NCI-H510A treated with DMSO at 0.1 percent for 48 hours (cell line): ENCODE results near the gene NLRC5.

Source experiments
- DNase-seq: peaks from one replicate; lab custom pipeline; 2025; lab: John Stamatoyannopoulos, UW

NLRC5 gene

GRCh38 chr16:57025941-57026777, 36.8 kb downstream of the NLRC5 start:
- no peak for DNase-seq

DNA sequence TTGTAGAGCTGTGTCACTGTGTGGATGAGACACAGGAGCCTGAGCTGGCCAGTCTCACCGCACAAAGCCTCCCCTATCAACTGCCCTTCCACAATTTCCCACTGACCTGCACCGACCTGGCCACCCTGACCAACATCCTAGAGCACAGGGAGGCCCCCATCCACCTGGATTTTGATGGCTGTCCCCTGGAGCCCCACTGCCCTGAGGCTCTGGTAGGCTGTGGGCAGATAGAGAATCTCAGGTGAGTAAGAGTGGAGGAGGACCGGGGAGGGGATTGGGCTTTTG, 37.4 kb downstream of the NLRC5 start:
- no peak for DNase-seq

GRCh38 chr16:57027067-57027466, 37.7 kb downstream of the NLRC5 start:
- DNase-seq = no peak

DNA sequence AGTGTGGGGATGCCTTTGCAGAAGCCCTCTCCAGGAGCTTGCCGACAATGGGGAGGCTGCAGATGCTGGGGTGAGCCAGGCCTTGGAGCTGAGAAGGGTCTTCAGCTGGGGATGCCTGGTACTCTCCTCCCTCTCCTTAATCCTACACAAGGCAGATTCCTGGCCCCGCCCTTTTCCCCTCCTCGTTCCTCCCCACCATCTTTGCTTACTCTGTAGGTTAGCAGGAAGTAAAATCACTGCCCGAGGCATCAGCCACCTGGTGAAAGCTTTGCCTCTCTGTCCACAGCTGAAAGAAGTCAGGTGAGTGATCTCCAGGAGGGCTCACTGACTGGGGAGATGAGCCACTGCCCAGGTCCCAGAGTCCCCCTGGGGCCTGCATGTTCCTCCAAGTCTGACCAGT, 38.7 kb downstream of the NLRC5 start:
- DNase-seq = no peak

DNA sequence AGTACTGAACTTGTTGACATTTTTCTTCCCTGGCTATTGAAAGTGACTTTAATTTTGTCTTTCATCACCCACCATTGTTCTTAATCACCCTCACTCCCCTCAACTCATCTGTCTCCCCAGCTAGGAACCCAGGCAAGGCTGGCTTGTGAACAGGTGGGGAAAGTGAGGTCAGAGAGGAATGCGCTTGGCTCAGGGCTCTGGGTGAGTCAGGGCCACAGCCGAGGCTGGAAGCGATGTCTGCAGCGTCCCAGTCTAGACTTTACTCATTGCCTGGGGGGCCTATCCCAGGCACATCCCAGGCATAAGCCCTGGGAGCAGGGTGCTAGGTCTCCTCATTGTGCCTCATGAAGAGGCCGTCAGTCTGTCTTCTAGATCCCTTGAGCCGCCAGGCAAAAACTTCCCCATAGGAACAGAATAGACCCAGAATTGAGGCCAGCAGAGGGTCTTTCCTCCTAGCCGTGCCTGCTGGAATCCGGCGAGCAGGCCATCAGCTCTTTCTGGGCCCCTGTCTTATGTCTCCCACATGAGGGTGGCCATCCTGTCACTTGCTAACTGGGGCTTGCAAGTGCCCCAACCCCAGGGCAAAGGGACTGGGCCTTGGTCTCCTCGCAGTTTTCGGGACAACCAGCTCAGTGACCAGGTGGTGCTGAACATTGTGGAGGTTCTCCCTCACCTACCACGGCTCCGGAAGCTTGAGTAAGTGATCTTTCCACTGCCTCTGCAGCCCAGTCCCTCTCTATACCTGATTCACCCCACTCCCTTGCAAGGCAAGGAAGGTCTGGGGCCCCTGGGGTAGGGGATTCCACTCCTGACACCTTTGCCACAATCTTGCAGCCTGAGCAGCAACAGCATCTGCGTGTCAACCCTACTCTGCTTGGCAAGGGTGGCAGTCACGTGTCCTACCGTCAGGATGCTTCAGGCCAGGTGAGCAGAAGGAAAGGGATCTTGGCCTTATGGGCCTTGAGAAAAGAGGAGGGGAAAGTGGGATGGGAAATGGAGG, 40.1 kb downstream of the NLRC5 start:
- no peak for DNase-seq

- DNase-seq = no peak
These were observed 41.1 kb downstream of the NLRC5 start for GRCh38 chr16:57030346-57030902.

GRCh38 chr16:57031156-57031555, 41.8 kb downstream of the NLRC5 start:
- DNase-seq = no peak

DNA sequence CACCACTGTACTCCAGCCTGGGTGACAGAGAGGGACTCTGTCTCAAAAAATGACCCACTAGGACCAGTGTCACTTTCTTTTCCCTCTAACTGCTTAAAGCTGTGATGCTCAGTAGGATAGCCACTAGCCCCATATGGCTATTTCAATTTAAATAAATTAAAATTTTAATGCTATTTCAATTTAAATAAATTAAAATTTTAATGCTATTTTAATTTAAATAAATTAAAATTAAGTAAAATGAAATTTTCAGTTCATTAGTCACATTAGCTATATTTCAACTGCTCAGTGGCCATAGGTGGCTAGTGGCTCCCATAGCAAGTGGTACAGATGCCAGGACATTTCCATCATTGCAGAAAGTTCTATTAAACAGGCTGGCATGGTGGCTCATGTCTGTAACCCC, 43.0 kb downstream of the NLRC5 start:
- no peak for DNase-seq

DNA sequence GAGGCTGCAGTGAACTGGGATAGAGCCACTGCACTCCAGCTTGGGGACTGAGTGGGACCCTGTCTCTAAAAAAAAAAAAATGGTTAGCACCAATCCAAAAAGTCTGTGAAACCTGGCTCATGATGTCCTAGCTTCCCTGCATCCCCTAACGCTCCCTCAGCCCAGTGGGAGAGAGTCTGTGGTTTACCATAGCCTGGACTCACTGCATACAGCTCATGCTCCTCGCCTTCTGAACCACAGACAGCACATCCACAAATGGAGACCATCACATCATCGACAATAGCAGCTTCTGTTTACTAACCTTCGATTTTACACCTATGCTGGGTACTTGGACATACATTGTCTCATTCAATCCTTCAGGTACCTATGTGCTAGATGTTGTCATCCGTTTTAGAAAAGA, 43.6 kb downstream of the NLRC5 start:
- DNase-seq = no peak

- no peak for DNase-seq
These were observed 47.0 kb downstream of the NLRC5 start for GRCh38 chr16:57036315-57036714.

DNA sequence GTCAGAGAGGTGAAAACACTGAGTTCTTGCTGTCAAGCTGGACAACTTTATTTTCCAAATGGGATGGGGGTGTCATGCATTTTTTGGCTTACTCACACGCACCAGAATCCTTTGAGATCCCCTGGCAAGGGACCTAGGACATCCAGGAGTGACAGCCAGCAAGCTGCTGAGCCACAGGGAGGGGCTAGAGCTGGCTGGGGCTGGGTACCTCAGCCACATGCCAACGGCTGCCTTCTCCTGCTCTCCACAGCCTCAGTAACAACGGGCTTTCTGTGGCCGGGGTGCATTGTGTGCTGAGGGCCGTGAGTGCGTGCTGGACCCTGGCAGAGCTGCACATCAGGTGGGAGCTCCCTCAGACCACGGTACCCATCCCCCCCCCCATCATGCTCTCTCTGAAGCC, 47.6 kb downstream of the NLRC5 start:
- no peak for DNase-seq

DNA sequence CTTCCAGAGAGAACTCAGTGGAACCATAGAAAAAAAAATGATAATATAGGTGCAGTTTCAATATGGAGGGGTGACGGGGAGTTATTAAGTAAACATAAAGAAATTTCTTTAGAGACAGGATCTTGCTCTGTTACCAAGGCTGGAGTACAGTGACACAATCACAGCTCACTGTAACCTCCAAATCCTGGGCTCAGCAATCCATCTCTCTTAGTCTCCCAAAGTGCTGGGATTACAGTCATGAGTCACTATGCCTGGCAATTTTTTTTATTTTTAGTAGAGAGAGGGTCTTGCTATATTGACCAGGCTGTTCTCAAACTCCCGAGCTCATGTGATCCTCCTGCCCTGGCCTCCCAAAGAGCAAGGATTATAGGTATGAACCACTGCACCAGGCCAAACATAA, 48.8 kb downstream of the NLRC5 start:
- no peak for DNase-seq

DNA sequence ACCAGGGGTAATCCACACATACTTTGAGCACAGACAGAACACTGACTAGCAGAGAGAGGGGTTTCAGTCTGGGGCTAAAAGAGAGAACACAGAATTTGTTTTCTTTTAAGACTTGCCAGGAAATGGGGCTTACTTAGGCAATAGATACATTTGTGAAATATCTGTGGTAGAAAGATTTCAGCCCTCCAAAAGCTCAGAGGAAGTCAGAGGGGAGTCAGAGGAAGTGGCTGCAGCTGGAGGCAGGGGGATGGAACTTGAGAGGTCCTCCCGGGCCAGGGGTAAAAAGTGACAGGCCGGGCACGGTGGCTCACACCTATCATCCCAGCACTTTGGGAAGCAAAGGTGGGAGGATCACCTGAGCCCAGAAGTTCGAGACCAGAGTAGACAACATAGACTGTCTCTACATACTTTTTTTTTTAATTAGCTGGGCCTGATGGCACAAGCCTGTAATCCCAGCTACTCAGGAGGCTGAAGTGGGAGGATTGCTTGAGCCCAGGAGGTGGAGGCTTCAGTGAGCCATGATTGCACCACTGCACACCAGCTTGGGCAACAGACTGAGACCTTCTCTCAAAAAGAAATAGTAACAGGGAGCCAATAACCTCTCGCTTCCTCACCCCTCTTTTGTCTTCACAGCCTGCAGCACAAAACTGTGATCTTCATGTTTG, 49.9 kb downstream of the NLRC5 start:
- no peak for DNase-seq

DNA sequence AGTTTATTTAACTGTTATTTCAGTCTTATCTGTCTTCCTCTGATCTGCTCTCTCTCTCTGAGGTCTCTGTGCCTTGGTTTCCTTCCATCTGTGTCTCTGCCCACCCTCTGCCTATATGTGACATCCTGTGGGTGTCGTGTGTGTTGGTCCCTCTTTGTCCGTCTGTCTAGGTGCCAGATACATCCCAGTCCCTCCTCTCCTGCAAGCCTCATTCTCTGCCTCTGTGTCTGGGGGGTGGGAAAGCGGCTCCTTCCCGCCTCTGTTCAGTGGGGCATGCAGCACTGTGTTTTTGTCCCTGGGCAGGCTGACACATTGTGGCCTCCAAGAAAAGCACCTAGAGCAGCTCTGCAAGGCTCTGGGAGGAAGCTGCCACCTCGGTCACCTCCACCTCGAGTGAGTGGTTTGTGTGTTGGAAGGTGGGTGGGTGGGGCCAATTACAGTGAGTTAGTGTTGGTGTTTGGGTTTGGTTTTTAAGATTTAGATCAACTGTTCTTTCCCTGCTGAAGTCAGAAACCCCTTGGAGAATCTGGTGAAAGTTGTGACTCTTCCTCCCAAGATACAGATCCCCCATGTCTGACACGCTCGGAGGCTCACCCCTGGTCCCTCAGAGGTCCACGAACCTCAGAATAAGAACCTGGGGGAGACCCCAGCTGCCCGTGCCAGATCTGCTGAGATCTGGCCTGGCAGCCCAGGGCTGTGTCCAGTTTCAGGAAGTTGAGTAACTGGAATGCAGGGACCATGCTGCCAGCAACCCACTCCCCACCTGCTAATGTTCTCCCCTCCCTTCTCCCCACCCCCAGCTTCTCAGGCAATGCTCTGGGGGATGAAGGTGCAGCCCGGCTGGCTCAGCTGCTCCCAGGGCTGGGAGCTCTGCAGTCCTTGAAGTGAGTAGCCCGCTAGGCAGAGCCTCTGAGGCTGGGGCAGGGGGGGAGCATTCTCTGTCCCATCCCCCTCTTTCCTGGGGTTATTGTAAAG, 52.1 kb downstream of the NLRC5 start:
- no peak for DNase-seq

DNA sequence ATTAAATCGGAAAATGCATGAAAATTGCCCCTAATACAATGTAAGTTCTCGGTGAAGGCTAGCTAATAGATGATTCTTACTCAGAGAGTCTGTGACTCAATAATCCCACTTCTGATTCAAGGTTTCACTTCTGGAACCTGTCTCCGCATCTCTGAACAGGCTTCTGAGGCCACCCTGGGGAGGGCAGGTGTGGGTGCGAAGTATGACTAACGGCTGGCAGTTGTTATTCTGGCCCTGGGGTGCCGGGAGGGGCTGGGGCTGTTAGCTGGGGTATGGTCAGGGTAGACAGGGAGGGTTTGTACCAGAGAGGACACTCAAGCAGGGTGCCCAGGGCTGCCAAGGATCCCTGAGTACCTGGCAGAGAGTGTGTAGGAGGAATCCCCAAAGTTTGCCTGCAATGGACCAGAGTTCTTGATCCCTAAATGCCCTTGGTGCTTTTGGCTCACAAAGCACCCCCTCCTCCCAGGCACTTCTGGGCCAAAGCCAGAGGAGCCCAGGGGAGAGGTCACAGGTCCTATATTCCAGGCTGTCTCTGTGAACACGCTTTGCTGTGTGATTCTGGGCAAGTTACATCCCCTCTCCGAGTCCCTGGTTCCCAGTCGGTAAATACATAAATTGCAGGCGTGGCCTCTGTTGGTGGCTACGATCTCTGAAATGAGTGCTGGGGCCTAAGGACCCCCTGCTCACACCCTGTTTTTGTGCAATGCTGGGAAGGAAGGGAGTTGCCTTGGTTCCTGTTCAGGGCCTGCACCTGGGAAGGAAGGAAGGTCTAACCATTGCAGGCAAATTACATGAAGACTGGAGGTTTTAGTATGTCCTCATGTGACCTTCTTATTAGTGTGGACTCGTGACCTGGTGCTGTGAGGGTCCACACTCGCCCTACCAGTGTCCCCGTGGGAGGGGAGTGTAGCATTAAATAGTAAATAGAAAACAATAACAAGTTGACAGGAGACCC, 53.1 kb downstream of the NLRC5 start:
- no peak for DNase-seq

DNA sequence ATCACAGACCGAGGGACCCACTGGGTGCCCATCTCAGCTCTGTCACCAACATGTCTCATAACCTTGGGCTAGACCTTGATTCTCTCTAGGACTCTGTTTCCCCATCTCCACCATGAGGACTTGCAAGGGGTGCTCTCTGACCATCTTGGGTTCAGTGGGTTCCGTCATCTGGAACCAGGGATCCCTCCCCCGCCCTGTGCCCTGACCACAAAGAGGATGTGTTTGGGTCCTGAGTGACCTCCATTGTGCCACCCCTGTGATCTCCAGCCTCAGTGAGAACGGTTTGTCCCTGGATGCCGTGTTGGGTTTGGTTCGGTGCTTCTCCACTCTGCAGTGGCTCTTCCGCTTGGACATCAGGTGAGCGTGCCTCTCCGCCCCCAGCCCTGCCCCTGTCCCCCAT, 53.9 kb downstream of the NLRC5 start:
- no peak for DNase-seq

- DNase-seq = no peak
These were observed 55.8 kb downstream of the NLRC5 start for GRCh38 chr16:57044931-57045693.

- DNase-seq = peak; percentile 12
These were observed 56.5 kb downstream of the NLRC5 start for GRCh38 chr16:57045694-57046381.

DNA sequence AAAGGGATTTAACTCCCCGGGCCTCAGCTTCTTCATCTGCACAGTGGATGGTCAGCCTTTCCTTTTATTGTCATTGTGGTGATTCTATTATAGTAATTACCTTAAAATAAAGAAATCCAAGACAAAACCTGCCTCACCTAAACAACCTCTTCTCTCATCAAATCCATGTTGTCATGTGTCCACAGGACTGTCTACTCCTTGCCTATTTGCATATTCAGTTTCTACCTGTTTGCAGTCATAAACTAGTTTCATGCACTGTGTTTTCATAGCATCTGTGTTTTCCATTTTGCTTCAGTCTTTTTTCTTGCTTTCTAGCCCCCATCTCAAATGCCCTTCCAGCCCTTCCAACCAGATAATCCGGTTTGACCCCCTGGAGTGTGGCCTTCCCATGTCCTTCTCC, 58.7 kb downstream of the NLRC5 start:
- no peak for DNase-seq
